SU-DHL-6 (cell line): Measurements from ENCODE around the gene PLXNA2.

Source experiments
- CTCF ChIP-seq: fragments of 200-600 bp; sonication (generic); IDR thresholded peaks from one replicate; pipeline ENCODE4 v1.5.1; 2017; ENCODE audit warnings: antibody characterized with exemption, mild to moderate bottlenecking, low read length, moderate library complexity; ENCODE audit not compliant: insufficient read depth, poor library complexity, severe bottlenecking
- EZH2phosphoT487 ChIP-seq: fragments of 200-600 bp; sonication (generic), shearing (Covaris generic); conservative IDR thresholded peaks from 2 replicates; pipeline ENCODE4 v1.6.1; 2018; ENCODE audit warnings: mild to moderate bottlenecking, antibody characterized with exemption, low read length, moderate library complexity, mixed read lengths

- TF ChIP-seq CTCF (no peak), EZH2phosphoT487 (no peak)
Measured at GRCh38 chr1:208100906-208101305, 143.3 kb downstream of the PLXNA2 start.
